Kidney capillary endothelial cell (primary cell): Measurements from ENCODE around the gene ZDHHC16.

ENCODE experiments used
- DNase-seq: peaks from one replicate; pipeline ENCODE4 v3.0.0-alpha.2; 2018; ENCODE audit warnings: low spot score

ZDHHC16 gene

GRCh38 chr10:97479939-97480338 is 34.0 kb downstream of the ZDHHC16 start:
- no peak for DNase-seq

- no peak for DNase-seq
Observed at GRCh38 chr10:97481071-97481470, 35.1 kb downstream of the ZDHHC16 start.

- no peak for DNase-seq
Observed at GRCh38 chr10:97482381-97482780, 36.4 kb downstream of the ZDHHC16 start.

- DNase-seq = no peak
Observed at GRCh38 chr10:97483506-97483905, 37.5 kb downstream of the ZDHHC16 start.

GRCh38 chr10:97483921-97484320 is 37.9 kb downstream of the ZDHHC16 start:
- DNase-seq = no peak

GRCh38 chr10:97485647-97486281 is 39.8 kb downstream of the ZDHHC16 start:
- no peak for DNase-seq

GRCh38 chr10:97490592-97490991 is 44.6 kb downstream of the ZDHHC16 start:
- no peak for DNase-seq

GRCh38 chr10:97494151-97494550 is 48.2 kb downstream of the ZDHHC16 start:
- DNase-seq = no peak

GRCh38 chr10:97494863-97495506 is 49.0 kb downstream of the ZDHHC16 start:
- DNase-seq = no peak

- peak; percentile 79 for DNase-seq
Observed at GRCh38 chr10:97497572-97498075, 51.6 kb downstream of the ZDHHC16 start.

- DNase-seq = peak; percentile 97
Observed at GRCh38 chr10:97498076-97498840, 52.3 kb downstream of the ZDHHC16 start, which contains the start of gene MMS19. Gene MMS19 (minus strand): TSS chr10:97498422. CDS start chr10:97498384, 38 bp downstream.

GRCh38 chr10:97498841-97499560 is 53.0 kb downstream of the ZDHHC16 start, which contains the start of gene UBTD1:
Gene UBTD1 (plus strand): TSS chr10:97498924. CDS start chr10:97499204, 280 bp downstream.
- DNase-seq = peak; percentile 22

- peak; percentile 52 for DNase-seq
Observed at GRCh38 chr10:97499561-97500296, 53.8 kb downstream of the ZDHHC16 start.

GRCh38 chr10:97500297-97500575 is 54.3 kb downstream of the ZDHHC16 start:
- no peak for DNase-seq

- no peak for DNase-seq
Observed at GRCh38 chr10:97502916-97503315, 56.9 kb downstream of the ZDHHC16 start.

- no peak for DNase-seq
Observed at GRCh38 chr10:97503406-97503805, 57.4 kb downstream of the ZDHHC16 start.

GRCh38 chr10:97505152-97505551 is 59.2 kb downstream of the ZDHHC16 start:
- no peak for DNase-seq

- DNase-seq = no peak
Observed at GRCh38 chr10:97506199-97506991, 60.4 kb downstream of the ZDHHC16 start.
